Measurements from ENCODE around the gene IFNL2. TPM values are rescaled to one million over a fixed set of nuclear protein-coding genes. Genes with fewer than 3 reads are reported as not detected.

Gene IFNL2
- polyA plus RNA-seq = not detected in 2 replicates

DNA sequence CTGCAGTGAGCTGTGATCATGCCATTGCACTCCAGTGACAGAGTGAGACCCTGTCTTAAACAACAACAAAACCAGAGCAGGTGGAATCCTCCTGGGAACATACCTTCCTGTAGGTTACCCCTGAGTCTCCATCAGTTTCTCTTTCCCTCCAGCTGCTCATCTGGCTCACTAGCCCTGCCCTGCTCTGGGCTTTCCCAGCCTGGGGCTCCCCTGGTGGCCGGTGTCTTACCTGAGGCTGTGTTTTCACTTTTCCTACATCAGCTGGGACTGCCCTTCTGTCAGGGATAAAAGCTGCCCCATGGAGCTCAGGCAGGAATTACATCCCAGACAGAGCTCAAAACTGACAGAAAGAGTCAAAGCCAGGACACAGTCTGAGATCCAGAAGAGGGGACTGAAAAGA lies at the start of gene IFNL2:
TSS of gene IFNL2 (plus strand) at position 312 of the 400 bp plus-strand sequence. CDS start 173 bp downstream, outside the sequence.

DNA sequence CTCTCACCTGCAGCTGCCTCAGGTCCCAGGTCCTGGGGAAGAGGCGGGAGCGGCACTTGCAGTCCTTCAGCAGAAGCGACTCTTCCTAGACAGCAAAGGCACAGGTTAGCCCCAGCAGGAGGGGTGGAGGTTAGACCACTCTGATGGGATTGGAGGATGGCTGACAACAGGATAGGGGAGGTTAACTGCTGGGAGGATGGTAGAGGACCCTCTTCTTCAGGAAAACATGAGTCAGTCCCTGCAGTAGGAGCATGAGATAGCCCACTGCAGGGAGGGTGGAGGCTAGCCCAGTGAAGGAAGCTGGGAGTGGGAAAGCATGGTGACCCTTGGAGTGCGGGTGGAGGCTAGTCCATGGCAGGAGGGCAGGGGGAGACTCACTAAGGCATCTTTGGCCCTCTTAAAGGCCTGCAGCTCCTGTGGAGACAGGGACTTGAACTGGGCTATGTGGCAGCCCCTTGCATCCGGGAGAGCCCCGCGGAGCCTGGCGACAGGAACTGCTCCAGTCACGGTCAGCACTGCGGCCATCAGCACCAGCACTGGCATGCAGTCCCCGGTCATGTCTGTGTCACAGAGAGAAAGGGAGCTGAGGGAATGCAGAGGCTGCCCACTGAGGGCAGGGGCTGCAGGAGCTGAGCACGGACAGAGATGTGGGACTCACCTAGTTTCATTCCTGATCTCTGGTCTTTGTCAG lies 23.6 kb upstream of the IFNL2 start, which contains the start of gene IFNL3:
TSS of gene IFNL3 (minus strand) at position 597 of the 691 bp plus-strand sequence. CDS start at position 558, 39 bp downstream.

DNA sequence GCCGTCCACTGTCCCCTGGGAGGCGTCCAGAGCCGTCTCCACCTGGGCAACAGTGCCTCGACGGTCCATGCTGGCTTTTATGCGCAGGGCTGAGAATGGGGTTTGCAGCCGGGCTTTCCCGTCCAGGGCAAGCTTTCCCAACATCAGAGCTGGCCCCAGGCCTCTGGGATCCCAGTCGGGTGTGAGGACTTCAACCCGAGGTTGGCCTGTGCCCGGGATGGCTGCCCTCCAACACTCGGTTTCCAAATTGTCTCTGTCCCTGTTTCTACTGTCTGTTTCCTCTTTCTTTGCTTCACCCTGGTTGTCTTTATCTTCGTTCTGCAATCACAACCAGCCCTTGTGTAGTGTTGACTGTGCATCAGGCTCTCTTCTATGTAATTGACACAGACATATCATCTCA lies 19.4 kb upstream of the IFNL2 start, which contains the start of gene IFNL4:
TSS of gene IFNL4 (minus strand) at position 51 of the 400 bp plus-strand sequence.

DNA sequence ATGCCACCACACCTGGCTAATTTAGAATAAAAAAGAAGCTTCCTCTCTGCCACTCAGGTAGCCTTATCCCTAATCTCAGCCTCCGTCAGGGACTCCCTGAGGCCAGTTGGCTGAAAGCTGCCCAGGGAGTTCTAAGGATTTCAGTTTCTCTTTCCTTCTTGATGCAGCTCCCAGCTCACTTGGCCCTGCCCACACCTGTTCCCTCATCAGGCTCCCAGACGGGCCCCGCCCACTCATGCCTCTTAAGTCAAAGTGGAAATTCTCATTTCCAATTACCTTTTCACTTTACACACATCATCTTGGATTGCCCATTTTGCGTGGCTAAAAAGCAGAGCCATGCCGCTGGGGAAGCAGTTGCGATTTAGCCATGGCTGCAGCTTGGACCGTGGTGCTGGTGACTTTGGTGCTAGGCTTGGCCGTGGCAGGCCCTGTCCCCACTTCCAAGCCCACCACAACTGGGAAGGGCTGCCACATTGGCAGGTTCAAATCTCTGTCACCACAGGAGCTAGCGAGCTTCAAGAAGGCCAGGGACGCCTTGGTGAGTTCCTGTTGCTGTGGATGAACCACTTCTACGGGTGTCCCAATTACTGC lies 28.0 kb downstream of the IFNL2 start, which contains the start of gene IFNL1:
TSS of gene IFNL1 (plus strand) at position 353 of the 591 bp plus-strand sequence. CDS start at position 368, 15 bp downstream.

Other genes with a start within 250 kb of the IFNL2 start
- gene FBXO27, start 235.8 kb upstream of the IFNL2 start, polyA plus RNA-seq = 2.2 and 2.7 TPM in 2 replicates
- gene ACP7, start 184.0 kb upstream of the IFNL2 start, polyA plus RNA-seq = not detected in 2 replicates
- gene PAK4, start 142.6 kb upstream of the IFNL2 start, polyA plus RNA-seq = 0.22 and 2.0 TPM in 2 replicates
- gene NCCRP1, start 71.4 kb upstream of the IFNL2 start, polyA plus RNA-seq = 0.20 TPM in 1 of 2 replicates, not detected in the other
- gene SYCN, start 64.1 kb upstream of the IFNL2 start, polyA plus RNA-seq = not detected in 2 replicates
- gene IFNL3, start 23.4 kb upstream of the IFNL2 start, polyA plus RNA-seq = 0.81 TPM in 1 of 2 replicates, not detected in the other
- gene IFNL4, start 19.5 kb upstream of the IFNL2 start, polyA plus RNA-seq = not detected in 2 replicates
- gene IFNL1, start 28.0 kb downstream of the IFNL2 start, polyA plus RNA-seq = not detected in 2 replicates
- gene LRFN1, start 52.5 kb downstream of the IFNL2 start, polyA plus RNA-seq = 1.6 and 2.0 TPM in 2 replicates
- 17.9 and 20.4 TPM in 2 replicates for gene GMFG, start 67.6 kb downstream of the IFNL2 start, polyA plus RNA-seq
- 3.5 and 3.9 TPM in 2 replicates for gene SAMD4B, start 74.0 kb downstream of the IFNL2 start, polyA plus RNA-seq
- gene PAF1, start 122.7 kb downstream of the IFNL2 start, polyA plus RNA-seq = 4.5 and 13.7 TPM in 2 replicates
- 8.5 and 17.3 TPM in 2 replicates for gene MED29, start 123.0 kb downstream of the IFNL2 start, polyA plus RNA-seq
- gene ZFP36, start 138.5 kb downstream of the IFNL2 start, polyA plus RNA-seq = 0.92 and 2.1 TPM in 2 replicates
- not detected in 2 replicates for gene PLEKHG2, start 144.3 kb downstream of the IFNL2 start, polyA plus RNA-seq
- gene RPS16, start 167.6 kb downstream of the IFNL2 start, polyA plus RNA-seq = 356 and 405 TPM in 2 replicates
- gene SUPT5H, start 177.2 kb downstream of the IFNL2 start, polyA plus RNA-seq = 60.5 and 76.2 TPM in 2 replicates
- 62.3 and 76.3 TPM in 2 replicates for gene TIMM50, start 212.4 kb downstream of the IFNL2 start, polyA plus RNA-seq
- 2.1 and 4.1 TPM in 2 replicates for gene DLL3, start 230.6 kb downstream of the IFNL2 start, polyA plus RNA-seq
- not detected in 2 replicates for gene SELENOV, start 246.7 kb downstream of the IFNL2 start, polyA plus RNA-seq

Data from Purkinje cell (primary cell).